Mesendoderm (in vitro differentiated cells): ENCODE data around the gene LRRC3.
A peak's percentile ranks its signal among the peaks of the same experiment; 100 is the strongest.

ENCODE experiments used
- DNase-seq: peaks from one replicate; pipeline ENCODE4 v3.0.0; 2013
- H2AK5ac ChIP-seq: 2 replicates; pipeline ENCODE4 v1.6.1; 2013; ENCODE audit warnings: low read length, inconsistent platforms
- H2BK120ac ChIP-seq: 2 replicates; pipeline ENCODE4 v1.6.1; 2013; ENCODE audit warnings: low read depth, mild to moderate bottlenecking, low read length, moderate library complexity, mixed read lengths
- H2BK15ac ChIP-seq: replicated peaks from 2 replicates; pipeline ENCODE4 v1.6.1; 2013; ENCODE audit warnings: low read depth, mild to moderate bottlenecking, moderate library complexity
- H2BK5ac ChIP-seq: 2 replicates; pipeline ENCODE4 v1.6.1; 2013; ENCODE audit warnings: low read length, inconsistent platforms
- H3K18ac ChIP-seq: 2 replicates; pipeline ENCODE4 v1.6.1; 2013; ENCODE audit warnings: mild to moderate bottlenecking, low read length, mixed read lengths
- H3K23ac ChIP-seq: one replicate; pipeline ENCODE4 v1.6.1; 2013; ENCODE audit warnings: low read length
- H3K27ac ChIP-seq: 2 replicates; pipeline ENCODE4 v1.5.1; 2013; ENCODE audit warnings: low read depth, mild to moderate bottlenecking, inconsistent platforms, low read length, moderate library complexity
- H3K27me3 ChIP-seq: 2 replicates; pipeline ENCODE4 v1.6.1; 2013; ENCODE audit warnings: low read length, control low read depth, mild to moderate bottlenecking, inconsistent platforms; ENCODE audit not compliant: insufficient read depth, poor library complexity
- H3K36me3 ChIP-seq: 2 replicates; pipeline ENCODE4 v1.6.1; 2013; ENCODE audit warnings: low read length, inconsistent platforms; ENCODE audit not compliant: control insufficient read depth, insufficient read depth
- H3K4ac ChIP-seq: one replicate; pipeline ENCODE4 v1.6.1; 2013; ENCODE audit warnings: low read depth, mild to moderate bottlenecking, low read length, moderate library complexity
- H3K4me1 ChIP-seq: 2 replicates; pipeline ENCODE4 v1.6.1; 2013; ENCODE audit warnings: low read depth, low read length, inconsistent platforms; ENCODE audit not compliant: control insufficient read depth
- H3K4me2 ChIP-seq: 2 replicates; pipeline ENCODE4 v1.6.1; 2013; ENCODE audit warnings: low read length
- H3K4me3 ChIP-seq: 2 replicates; pipeline ENCODE4 v1.5.1; 2013; ENCODE audit warnings: mild to moderate bottlenecking, low read length
- H3K56ac ChIP-seq: one replicate; pipeline ENCODE4 v1.6.1; 2013; ENCODE audit warnings: low read length
- H3K79me1 ChIP-seq: 2 replicates; pipeline ENCODE4 v1.6.1; 2013; ENCODE audit warnings: low read length, inconsistent platforms
- H3K79me2 ChIP-seq: 2 replicates; pipeline ENCODE4 v1.6.1; 2013; ENCODE audit warnings: mild to moderate bottlenecking, low read length; ENCODE audit not compliant: control insufficient read depth, insufficient read depth
- H3K9ac ChIP-seq: 2 replicates; pipeline ENCODE4 v1.6.1; 2013; ENCODE audit warnings: low read length, inconsistent platforms
- H4K5ac ChIP-seq: one replicate; pipeline ENCODE4 v1.6.1; 2013; ENCODE audit warnings: low read length
- H4K8ac ChIP-seq: one replicate; pipeline ENCODE4 v1.6.1; 2013; ENCODE audit warnings: low read depth, mild to moderate bottlenecking, control low read depth, low read length, moderate library complexity
- WGBS: extraction: QIAGEN DNeasy Blood & Tissue Kit; methylation state at CpG from one replicate; pipeline ENCODE4 v1.1.7; 2013; ENCODE audit warnings: low lambda C conversion rate, missing lambda C conversion rate; ENCODE audit not compliant: insufficient coverage; ENCODE audit errors: extremely low coverage; 5-methylcytosine and 5-hydroxymethylcytosine counted together

Gene LRRC3

GRCh38 chr21:44484498-44485253 lies 29.4 kb downstream of the LRRC3 start:
- no peaks in the 10 kb centered on the region for H3K27me3 ChIP-seq
- no peak overlapping the region for H4K5ac ChIP-seq
- H2BK120ac ChIP-seq: no peak overlapping the region
- H3K4me3 ChIP-seq: no peak overlapping the region
- H2BK5ac ChIP-seq: no peak overlapping the region
- no peak overlapping the region for H2AK5ac ChIP-seq
- H3K4me1 ChIP-seq: no peaks in the 10 kb centered on the region
- DNase-seq: no peak
- no peak overlapping the region for H4K8ac ChIP-seq
- no peak overlapping the region for H2BK15ac ChIP-seq
- peaks cover 5% of the 10 kb centered on the region for H3K79me1 ChIP-seq
- no peak overlapping the region for H3K4ac ChIP-seq
- WGBS: no CpG with 5 or more reads among the region's 43 CpGs
- no peaks in the 10 kb centered on the region for H3K36me3 ChIP-seq
- H3K79me2 ChIP-seq: peaks cover 6% of the 10 kb centered on the region
- H3K56ac ChIP-seq: no peak overlapping the region
- H3K27ac ChIP-seq: no peak overlapping the region
- no peak overlapping the region for H3K4me2 ChIP-seq
- H3K9ac ChIP-seq: no peak overlapping the region
- H3K23ac ChIP-seq: no peak overlapping the region
- H3K18ac ChIP-seq: no peak overlapping the region

- Histone ChIP-seq H3K4me1 (no peaks in the 10 kb centered on the region), H3K18ac (no peak overlapping the region), H2BK5ac (no peak overlapping the region), H2AK5ac (no peak overlapping the region), H4K5ac (no peak overlapping the region), H2BK120ac (no peak overlapping the region), H4K8ac (no peak overlapping the region), H3K4ac (no peak overlapping the region), H3K56ac (peak overlapping the region; percentile 90), H2BK15ac (no peak overlapping the region), H3K27me3 (no peaks in the 10 kb centered on the region), H3K36me3 (no peaks in the 10 kb centered on the region), H3K79me1 (peaks cover 5% of the 10 kb centered on the region), H3K79me2 (peaks cover 6% of the 10 kb centered on the region), H3K23ac (no peak overlapping the region), H3K4me2 (peak overlapping the region; percentile 37), H3K4me3 (peak overlapping the region; percentile 58), H3K9ac (peak overlapping the region; percentile 57), H3K27ac (no peak overlapping the region)
- DNase-seq: peak; percentile 88
- no CpG with 5 or more reads among the region's 25 CpGs for WGBS
Measured at GRCh38 chr21:44485254-44485793, 30.0 kb downstream of the LRRC3 start.

GRCh38 chr21:44485796-44486195 lies 30.5 kb downstream of the LRRC3 start:
- Histone ChIP-seq H2BK15ac (no peak overlapping the region), H2AK5ac (no peak overlapping the region), H4K5ac (no peak overlapping the region), H3K36me3 (no peaks in the 10 kb centered on the region), H3K9ac (peak overlapping the region; percentile 57), H3K4me3 (peak overlapping the region; percentile 58), H3K79me1 (peaks cover 5% of the 10 kb centered on the region), H3K18ac (no peak overlapping the region), H3K27ac (no peak overlapping the region), H2BK5ac (no peak overlapping the region), H2BK120ac (no peak overlapping the region), H3K56ac (peak overlapping the region; percentile 90), H3K4me2 (peak overlapping the region; percentile 37), H3K23ac (no peak overlapping the region), H3K27me3 (no peaks in the 10 kb centered on the region), H3K79me2 (peaks cover 6% of the 10 kb centered on the region), H4K8ac (no peak overlapping the region), H3K4me1 (no peaks in the 10 kb centered on the region), H3K4ac (no peak overlapping the region)
- DNase-seq: no peak
- WGBS: no CpG with 5 or more reads among the region's 10 CpGs

- Histone ChIP-seq H3K4me3 (peak overlapping the region; percentile 58), H3K4ac (no peak overlapping the region), H4K5ac (no peak overlapping the region), H3K4me2 (peak overlapping the region; percentile 28), H3K56ac (peak overlapping the region; percentile 90), H3K27ac (no peak overlapping the region), H2BK15ac (no peak overlapping the region), H4K8ac (no peak overlapping the region), H3K79me1 (peaks cover 5% of the 10 kb centered on the region), H2BK5ac (no peak overlapping the region), H3K36me3 (no peaks in the 10 kb centered on the region), H3K79me2 (peaks cover 6% of the 10 kb centered on the region), H3K4me1 (no peaks in the 10 kb centered on the region), H2BK120ac (no peak overlapping the region), H3K23ac (no peak overlapping the region), H3K27me3 (no peaks in the 10 kb centered on the region), H3K18ac (no peak overlapping the region), H3K9ac (peak overlapping the region; percentile 57), H2AK5ac (no peak overlapping the region)
- DNase-seq: no peak
- no CpG with 5 or more reads among the region's 16 CpGs for WGBS
Measured at GRCh38 chr21:44486302-44486701, 31.0 kb downstream of the LRRC3 start.

- Histone ChIP-seq H3K79me2 (peaks cover 6% of the 10 kb centered on the region), H2BK15ac (no peak overlapping the region), H3K4me2 (no peak overlapping the region), H3K4ac (no peak overlapping the region), H3K79me1 (peaks cover 8% of the 10 kb centered on the region), H3K9ac (peak overlapping the region; percentile 27), H3K18ac (no peak overlapping the region), H2BK120ac (no peak overlapping the region), H3K4me3 (no peak overlapping the region), H4K8ac (no peak overlapping the region), H3K23ac (no peak overlapping the region), H4K5ac (no peak overlapping the region), H3K27ac (no peak overlapping the region), H2BK5ac (no peak overlapping the region), H3K27me3 (no peaks in the 10 kb centered on the region), H3K36me3 (peaks cover 3% of the 10 kb centered on the region), H2AK5ac (no peak overlapping the region), H3K4me1 (no peaks in the 10 kb centered on the region), H3K56ac (no peak overlapping the region)
- peak; percentile 72 for DNase-seq
- WGBS: no CpG with 5 or more reads among the region's 4 CpGs
Measured at GRCh38 chr21:44487831-44488230, 32.5 kb downstream of the LRRC3 start.
